WTC11 (cell line): ENCODE measurements around the gene NOP9. TPM values are rescaled to one million over a fixed set of nuclear protein-coding genes. Genes with fewer than 3 reads are reported as not detected.

ENCODE experiments used
- ATAC-seq: fragments of 200-7000 bp; cut with Tn5 transposase; 2 replicates; pipeline ENCODE4 v1.10.0; 2021; ENCODE audit warnings: mild to moderate bottlenecking, moderate library complexity
- CTCF ChIA-PET: fragments of 300-600 bp; sonication (Branson Sonifier 250); formaldehyde crosslinking; loops from one replicate; lab custom pipeline; 2021; ENCODE audit warnings: antibody characterized with exemption; lab: Charles Lee
- POLR2A ChIA-PET: fragments of 350-600 bp; sonication (Branson Sonifier 250); formaldehyde crosslinking; loops from one replicate; lab custom pipeline; 2021; ENCODE audit warnings: antibody characterized with exemption; lab: Charles Lee
- DNase-seq: peaks from one replicate; pipeline ENCODE4 v3.0.0; 2021; ENCODE audit warnings: low spot score
- H3K27ac Mint-ChIP-seq: 2 replicates; pipeline ENCODE4 v1.8.0; 2021; ENCODE audit warnings: mixed read lengths
- H3K27me3 Mint-ChIP-seq: 2 replicates; pipeline ENCODE4 v1.8.0; 2021; ENCODE audit warnings: low read depth, mild to moderate bottlenecking, moderate library complexity, mixed read lengths
- H3K36me3 Mint-ChIP-seq: 2 replicates; pipeline ENCODE4 v1.8.0; 2021; ENCODE audit warnings: mixed read lengths
- H3K4me1 Mint-ChIP-seq: 2 replicates; pipeline ENCODE4 v1.8.0; 2022; ENCODE audit warnings: mixed read lengths
- H3K4me3 Mint-ChIP-seq: 2 replicates; pipeline ENCODE4 v1.8.0; 2021; ENCODE audit warnings: mild to moderate bottlenecking, moderate library complexity, mixed read lengths
- H3K9me3 Mint-ChIP-seq: 2 replicates; pipeline ENCODE4 v1.8.0; 2021; ENCODE audit warnings: mixed read lengths
- ATF1 ChIP-seq: sonication (generic); formaldehyde crosslinking; IDR thresholded peaks from 2 replicates; pipeline ENCODE4 v1.8.1; 2023; ENCODE audit warnings: mild to moderate bottlenecking, moderate library complexity, missing genetic modification reagents
- CREB1 ChIP-seq: sonication (generic); formaldehyde crosslinking; IDR thresholded peaks from 2 replicates; pipeline ENCODE4 v1.8.0; 2023; ENCODE audit warnings: mild to moderate bottlenecking, missing genetic modification reagents
- FOXP1 ChIP-seq: sonication (generic); formaldehyde crosslinking; IDR thresholded peaks from 2 replicates; pipeline ENCODE4 v1.8.0; 2022; ENCODE audit warnings: missing genetic modification reagents, mild to moderate bottlenecking, moderate library complexity, borderline replicate concordance
- GRHL2 ChIP-seq: fragments of 250-450 bp; sonication (Bioruptor Pico); IDR thresholded peaks from 2 replicates; pipeline ENCODE4 v1.8.0; 2022; ENCODE audit warnings: mild to moderate bottlenecking, moderate library complexity; ENCODE audit not compliant: insufficient replicate concordance, severe bottlenecking
- JUN ChIP-seq: sonication (generic); formaldehyde crosslinking; IDR thresholded peaks from 2 replicates; pipeline ENCODE4 v1.8.0; 2023; ENCODE audit warnings: mild to moderate bottlenecking, missing genetic modification reagents
- NFE2L1 ChIP-seq: sonication (generic); formaldehyde crosslinking; IDR thresholded peaks from 2 replicates; pipeline ENCODE4 v1.8.1; 2023; ENCODE audit warnings: missing genetic modification reagents
- NR2C2 ChIP-seq: sonication (generic); formaldehyde crosslinking; IDR thresholded peaks from 2 replicates; pipeline ENCODE4 v1.8.0; 2022; ENCODE audit warnings: mild to moderate bottlenecking, missing genetic modification reagents
- OVOL2 ChIP-seq: fragments of 250-450 bp; sonication (Bioruptor Pico); IDR thresholded peaks from 2 replicates; pipeline ENCODE4 v1.9.0; 2021; ENCODE audit warnings: mild to moderate bottlenecking, borderline replicate concordance
- SMAD4 ChIP-seq: sonication (generic); formaldehyde crosslinking; IDR thresholded peaks from 2 replicates; pipeline ENCODE4 v1.8.0; 2022; ENCODE audit warnings: mild to moderate bottlenecking, missing genetic modification reagents
- SP1 ChIP-seq: sonication (generic); formaldehyde crosslinking; conservative IDR thresholded peaks from 2 replicates; pipeline ENCODE4 v1.8.1; 2022; ENCODE audit warnings: missing genetic modification reagents
- TCF7 ChIP-seq: sonication (generic); formaldehyde crosslinking; IDR thresholded peaks from 2 replicates; pipeline ENCODE4 v1.8.0; 2022; ENCODE audit warnings: mild to moderate bottlenecking, low read depth, missing genetic modification reagents, moderate library complexity
- ZNF416 ChIP-seq: fragments of 250-450 bp; sonication (Bioruptor Pico); IDR thresholded peaks from 2 replicates; pipeline ENCODE4 v1.9.0; 2021; ENCODE audit warnings: mild to moderate bottlenecking, inconsistent platforms
- ZNF671 ChIP-seq: fragments of 250-450 bp; sonication (Bioruptor Pico); IDR thresholded peaks from 2 replicates; pipeline ENCODE4 v1.8.0; 2021; ENCODE audit warnings: mild to moderate bottlenecking
- total RNA-seq: library from RNA; stranded (reverse); gene quantifications from 3 replicates; pipeline ENCODE4 v1.2.3, GENCODE V29; 2021
- TF ChIP-seq, protein P1 (sequence below): sonication (generic); formaldehyde crosslinking; IDR thresholded peaks from 2 replicates; pipeline ENCODE4 v1.8.1; 2022; ENCODE audit warnings: missing genetic modification reagents, borderline replicate concordance
- TF ChIP-seq, protein P2 (sequence below): fragments of 250-450 bp; sonication (Bioruptor Pico); IDR thresholded peaks from 2 replicates; pipeline ENCODE4 v1.8.0; 2021; ENCODE audit warnings: mild to moderate bottlenecking
- TF ChIP-seq, protein P3 (sequence below): sonication (generic); formaldehyde crosslinking; IDR thresholded peaks from 2 replicates; pipeline ENCODE4 v1.8.1; 2023; ENCODE audit warnings: mild to moderate bottlenecking, missing genetic modification reagents
- TF ChIP-seq, protein P4 (sequence below): fragments of 250-450 bp; sonication (Bioruptor Pico); IDR thresholded peaks from 2 replicates; pipeline ENCODE4 v1.9.0; 2021; ENCODE audit warnings: mild to moderate bottlenecking
- TF ChIP-seq, protein P5 (sequence below): sonication (generic); formaldehyde crosslinking; IDR thresholded peaks from 2 replicates; pipeline ENCODE4 v1.8.0; 2022; ENCODE audit warnings: missing genetic modification reagents
- TF ChIP-seq, protein P6 (sequence below): sonication (generic); formaldehyde crosslinking; IDR thresholded peaks from 2 replicates; pipeline ENCODE4 v1.8.0; 2023; ENCODE audit warnings: mild to moderate bottlenecking, missing genetic modification reagents

NOP9 gene
- total RNA-seq, 1 experiment from 2014 or later: 44.4 TPM

DNA sequence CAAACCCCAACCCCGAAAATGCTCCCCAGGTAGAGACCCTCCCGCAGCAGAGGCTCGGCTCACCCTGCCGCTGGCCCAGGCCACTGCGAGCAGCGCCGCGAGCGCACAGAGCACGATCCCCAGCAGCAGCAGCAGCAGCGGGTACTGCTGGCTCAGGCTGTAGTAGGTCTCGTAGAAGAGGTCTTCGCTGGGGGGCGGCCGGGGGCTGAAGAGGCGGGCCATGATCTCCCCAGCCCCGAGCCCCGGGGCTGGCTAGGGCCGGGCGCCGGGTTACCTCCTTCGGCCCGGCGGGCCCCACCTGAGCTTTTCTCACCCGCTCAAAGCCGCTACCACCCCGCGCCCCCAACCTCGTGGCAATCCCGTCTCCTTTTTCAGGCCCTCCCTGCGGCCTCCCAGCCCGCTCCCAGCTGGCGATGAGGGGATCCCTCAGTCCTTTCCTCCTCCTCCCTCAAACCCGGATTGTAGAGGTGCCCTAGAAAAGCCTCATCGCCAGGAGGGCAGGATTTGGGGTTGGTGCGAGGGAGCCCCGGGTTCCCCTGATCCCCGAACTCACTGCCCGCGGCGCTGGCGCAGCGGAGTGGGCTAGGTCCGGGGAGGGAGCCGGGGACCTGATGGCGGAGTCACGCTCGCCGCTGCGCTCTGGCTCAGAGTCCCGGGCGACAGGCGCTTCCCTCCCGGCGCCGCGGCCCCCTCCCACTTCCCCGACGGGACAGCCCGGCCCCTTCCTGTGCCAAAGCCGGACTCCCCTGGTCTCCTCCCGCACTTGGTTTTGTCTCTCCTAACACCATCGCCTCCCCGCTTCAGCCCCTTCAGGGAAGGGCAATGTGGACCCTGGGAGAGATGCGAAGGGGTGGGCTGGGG lies 35.0 kb downstream of the NOP9 start, which contains the start of gene ADCY4:
Gene ADCY4, minus strand, starts transcription at position 641 of the 861 bp plus-strand sequence. Its CDS starts 419 bp downstream, at position 222.
- CTCF ChIA-PET: interaction anchor here (0.6 to 17.1 kb wide), 18 partner anchors 7 to 107 kb away, joined by 3 to 518 read pairs (median 24); partner anchors contain the start of genes CBLN3, CIDEB, KHNYN and LTB4R
- peak; percentile 5; the same call in 1 of the 2 replicates for ATAC-seq

DNA sequence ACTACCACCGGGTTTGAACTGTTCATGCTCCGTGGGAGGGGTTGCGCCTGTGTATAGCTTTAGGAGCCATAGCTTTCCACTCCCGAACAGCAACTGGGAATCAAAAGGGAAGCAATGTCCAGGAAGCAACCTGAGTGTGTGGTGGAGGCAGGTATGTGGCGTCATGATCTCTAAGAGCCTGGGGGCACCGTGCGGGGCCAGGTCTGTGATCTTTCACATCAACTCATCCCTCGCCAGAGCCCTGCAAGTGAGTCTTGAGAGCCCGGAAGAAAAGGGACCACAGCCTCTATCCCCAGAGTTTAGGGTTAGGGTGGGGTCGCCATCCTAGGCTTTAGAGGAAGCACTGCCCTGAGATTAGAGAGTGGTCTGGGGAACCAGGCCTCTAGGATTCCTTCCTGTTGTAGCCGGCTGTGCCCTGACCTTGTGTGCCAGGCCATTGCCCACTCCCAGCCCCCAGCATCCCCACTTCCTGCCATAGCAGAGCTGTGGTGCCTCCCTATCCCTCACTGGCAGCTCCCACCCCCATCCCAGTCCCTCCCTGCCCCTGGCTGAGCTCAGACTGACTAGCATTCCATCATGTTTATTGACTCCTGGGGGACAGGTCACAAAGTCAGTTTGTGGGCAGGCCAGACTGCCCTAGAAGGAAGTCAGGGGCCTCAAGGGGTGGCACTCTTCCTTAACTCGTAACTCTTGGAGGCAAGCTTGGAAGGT lies 36.0 kb downstream of the NOP9 start:
- no peaks in the 10 kb centered on the region for H3K36me3 Mint-ChIP-seq
- DNase-seq: no peak
- peaks cover 100% of the 10 kb centered on the region for H3K27me3 Mint-ChIP-seq
- H3K4me1 Mint-ChIP-seq: peaks cover 27% of the 10 kb centered on the region
- ChIA-PET CTCF (interaction anchor here (0.6 to 17.1 kb wide), 7 partner anchors 12 to 101 kb away, joined by 3 to 518 read pairs (median 4); partner anchors contain the start of genes CBLN3, CIDEB, KHNYN and TINF2), POLR2A (no interaction called here)
- no peaks in the 10 kb centered on the region for H3K9me3 Mint-ChIP-seq
- peak overlapping the region; percentile 78 for H3K4me3 Mint-ChIP-seq
- H3K27ac Mint-ChIP-seq: no peak overlapping the region
- ATAC-seq: no peak
- no peak for TF ChIP-seq TCF7 (CRISPR knock-in tag)
- TF ChIP-seq, protein P1, sequence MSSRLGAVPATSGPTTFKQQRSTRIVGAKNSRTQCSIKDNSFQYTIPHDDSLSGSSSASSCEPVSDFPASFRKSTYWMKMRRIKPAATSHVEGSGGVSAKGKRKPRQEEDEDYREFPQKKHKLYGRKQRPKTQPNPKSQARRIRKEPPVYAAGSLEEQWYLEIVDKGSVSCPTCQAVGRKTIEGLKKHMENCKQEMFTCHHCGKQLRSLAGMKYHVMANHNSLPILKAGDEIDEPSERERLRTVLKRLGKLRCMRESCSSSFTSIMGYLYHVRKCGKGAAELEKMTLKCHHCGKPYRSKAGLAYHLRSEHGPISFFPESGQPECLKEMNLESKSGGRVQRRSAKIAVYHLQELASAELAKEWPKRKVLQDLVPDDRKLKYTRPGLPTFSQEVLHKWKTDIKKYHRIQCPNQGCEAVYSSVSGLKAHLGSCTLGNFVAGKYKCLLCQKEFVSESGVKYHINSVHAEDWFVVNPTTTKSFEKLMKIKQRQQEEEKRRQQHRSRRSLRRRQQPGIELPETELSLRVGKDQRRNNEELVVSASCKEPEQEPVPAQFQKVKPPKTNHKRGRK: no peak
- TF ChIP-seq SMAD4 (CRISPR knock-in tag): no peak
- TF ChIP-seq NR2C2 (CRISPR knock-in tag): no peak
- TF ChIP-seq OVOL2 (CRISPR knock-in tag): no peak
- no peak for TF ChIP-seq SP1 (CRISPR knock-in tag)
- TF ChIP-seq, protein P2, sequence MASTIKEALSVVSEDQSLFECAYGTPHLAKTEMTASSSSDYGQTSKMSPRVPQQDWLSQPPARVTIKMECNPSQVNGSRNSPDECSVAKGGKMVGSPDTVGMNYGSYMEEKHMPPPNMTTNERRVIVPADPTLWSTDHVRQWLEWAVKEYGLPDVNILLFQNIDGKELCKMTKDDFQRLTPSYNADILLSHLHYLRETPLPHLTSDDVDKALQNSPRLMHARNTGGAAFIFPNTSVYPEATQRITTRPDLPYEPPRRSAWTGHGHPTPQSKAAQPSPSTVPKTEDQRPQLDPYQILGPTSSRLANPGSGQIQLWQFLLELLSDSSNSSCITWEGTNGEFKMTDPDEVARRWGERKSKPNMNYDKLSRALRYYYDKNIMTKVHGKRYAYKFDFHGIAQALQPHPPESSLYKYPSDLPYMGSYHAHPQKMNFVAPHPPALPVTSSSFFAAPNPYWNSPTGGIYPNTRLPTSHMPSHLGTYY (CRISPR knock-in tag): no peak
- TF ChIP-seq ZNF671 (CRISPR knock-in tag): no peak
- no peak for TF ChIP-seq CREB1
- TF ChIP-seq, protein P3, sequence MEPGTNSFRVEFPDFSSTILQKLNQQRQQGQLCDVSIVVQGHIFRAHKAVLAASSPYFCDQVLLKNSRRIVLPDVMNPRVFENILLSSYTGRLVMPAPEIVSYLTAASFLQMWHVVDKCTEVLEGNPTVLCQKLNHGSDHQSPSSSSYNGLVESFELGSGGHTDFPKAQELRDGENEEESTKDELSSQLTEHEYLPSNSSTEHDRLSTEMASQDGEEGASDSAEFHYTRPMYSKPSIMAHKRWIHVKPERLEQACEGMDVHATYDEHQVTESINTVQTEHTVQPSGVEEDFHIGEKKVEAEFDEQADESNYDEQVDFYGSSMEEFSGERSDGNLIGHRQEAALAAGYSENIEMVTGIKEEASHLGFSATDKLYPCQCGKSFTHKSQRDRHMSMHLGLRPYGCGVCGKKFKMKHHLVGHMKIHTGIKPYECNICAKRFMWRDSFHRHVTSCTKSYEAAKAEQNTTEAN (CRISPR knock-in tag): no peak
- TF ChIP-seq, protein P4, sequence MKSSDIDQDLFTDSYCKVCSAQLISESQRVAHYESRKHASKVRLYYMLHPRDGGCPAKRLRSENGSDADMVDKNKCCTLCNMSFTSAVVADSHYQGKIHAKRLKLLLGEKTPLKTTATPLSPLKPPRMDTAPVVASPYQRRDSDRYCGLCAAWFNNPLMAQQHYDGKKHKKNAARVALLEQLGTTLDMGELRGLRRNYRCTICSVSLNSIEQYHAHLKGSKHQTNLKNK (CRISPR knock-in tag): no peak
- no peak for TF ChIP-seq NFE2L1 (CRISPR knock-in tag)
- TF ChIP-seq ZNF416 (CRISPR knock-in tag): no peak
- no peak for TF ChIP-seq ATF1
- no peak for TF ChIP-seq GRHL2 (CRISPR knock-in tag)

More for the DNA sequence above, 35.0 kb downstream of the NOP9 start, which contains the start of gene ADCY4:
- H3K36me3 Mint-ChIP-seq: no peaks in the 10 kb centered on the region
- H3K27ac Mint-ChIP-seq: no peak within 1 kb of the TSS
- peaks cover 24% of the 10 kb centered on the region for H3K4me1 Mint-ChIP-seq
- H3K4me3 Mint-ChIP-seq: peak within 1 kb of the TSS; percentile 78
- no peaks in the 10 kb centered on the region for H3K9me3 Mint-ChIP-seq
- POLR2A ChIA-PET: no interaction called here
- TF ChIP-seq JUN (CRISPR knock-in tag) (0 out of 2 replicates have a peak, but pooled peaks have one; percentile 14), FOXP1 (CRISPR knock-in tag) (0 out of 2 replicates have a peak, but pooled peaks have one; percentile 26)
- TF ChIP-seq, protein P5, sequence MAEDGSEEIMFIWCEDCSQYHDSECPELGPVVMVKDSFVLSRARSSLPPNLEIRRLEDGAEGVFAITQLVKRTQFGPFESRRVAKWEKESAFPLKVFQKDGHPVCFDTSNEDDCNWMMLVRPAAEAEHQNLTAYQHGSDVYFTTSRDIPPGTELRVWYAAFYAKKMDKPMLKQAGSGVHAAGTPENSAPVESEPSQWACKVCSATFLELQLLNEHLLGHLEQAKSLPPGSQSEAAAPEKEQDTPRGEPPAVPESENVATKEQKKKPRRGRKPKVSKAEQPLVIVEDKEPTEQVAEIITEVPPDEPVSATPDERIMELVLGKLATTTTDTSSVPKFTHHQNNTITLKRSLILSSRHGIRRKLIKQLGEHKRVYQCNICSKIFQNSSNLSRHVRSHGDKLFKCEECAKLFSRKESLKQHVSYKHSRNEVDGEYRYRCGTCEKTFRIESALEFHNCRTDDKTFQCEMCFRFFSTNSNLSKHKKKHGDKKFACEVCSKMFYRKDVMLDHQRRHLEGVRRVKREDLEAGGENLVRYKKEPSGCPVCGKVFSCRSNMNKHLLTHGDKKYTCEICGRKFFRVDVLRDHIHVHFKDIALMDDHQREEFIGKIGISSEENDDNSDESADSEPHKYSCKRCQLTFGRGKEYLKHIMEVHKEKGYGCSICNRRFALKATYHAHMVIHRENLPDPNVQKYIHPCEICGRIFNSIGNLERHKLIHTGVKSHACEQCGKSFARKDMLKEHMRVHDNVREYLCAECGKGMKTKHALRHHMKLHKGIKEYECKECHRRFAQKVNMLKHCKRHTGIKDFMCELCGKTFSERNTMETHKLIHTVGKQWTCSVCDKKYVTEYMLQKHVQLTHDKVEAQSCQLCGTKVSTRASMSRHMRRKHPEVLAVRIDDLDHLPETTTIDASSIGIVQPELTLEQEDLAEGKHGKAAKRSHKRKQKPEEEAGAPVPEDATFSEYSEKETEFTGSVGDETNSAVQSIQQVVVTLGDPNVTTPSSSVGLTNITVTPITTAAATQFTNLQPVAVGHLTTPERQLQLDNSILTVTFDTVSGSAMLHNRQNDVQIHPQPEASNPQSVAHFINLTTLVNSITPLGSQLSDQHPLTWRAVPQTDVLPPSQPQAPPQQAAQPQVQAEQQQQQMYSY: 0 out of 2 replicates have a peak, but pooled peaks have one; percentile 32
- TF ChIP-seq, protein P6, sequence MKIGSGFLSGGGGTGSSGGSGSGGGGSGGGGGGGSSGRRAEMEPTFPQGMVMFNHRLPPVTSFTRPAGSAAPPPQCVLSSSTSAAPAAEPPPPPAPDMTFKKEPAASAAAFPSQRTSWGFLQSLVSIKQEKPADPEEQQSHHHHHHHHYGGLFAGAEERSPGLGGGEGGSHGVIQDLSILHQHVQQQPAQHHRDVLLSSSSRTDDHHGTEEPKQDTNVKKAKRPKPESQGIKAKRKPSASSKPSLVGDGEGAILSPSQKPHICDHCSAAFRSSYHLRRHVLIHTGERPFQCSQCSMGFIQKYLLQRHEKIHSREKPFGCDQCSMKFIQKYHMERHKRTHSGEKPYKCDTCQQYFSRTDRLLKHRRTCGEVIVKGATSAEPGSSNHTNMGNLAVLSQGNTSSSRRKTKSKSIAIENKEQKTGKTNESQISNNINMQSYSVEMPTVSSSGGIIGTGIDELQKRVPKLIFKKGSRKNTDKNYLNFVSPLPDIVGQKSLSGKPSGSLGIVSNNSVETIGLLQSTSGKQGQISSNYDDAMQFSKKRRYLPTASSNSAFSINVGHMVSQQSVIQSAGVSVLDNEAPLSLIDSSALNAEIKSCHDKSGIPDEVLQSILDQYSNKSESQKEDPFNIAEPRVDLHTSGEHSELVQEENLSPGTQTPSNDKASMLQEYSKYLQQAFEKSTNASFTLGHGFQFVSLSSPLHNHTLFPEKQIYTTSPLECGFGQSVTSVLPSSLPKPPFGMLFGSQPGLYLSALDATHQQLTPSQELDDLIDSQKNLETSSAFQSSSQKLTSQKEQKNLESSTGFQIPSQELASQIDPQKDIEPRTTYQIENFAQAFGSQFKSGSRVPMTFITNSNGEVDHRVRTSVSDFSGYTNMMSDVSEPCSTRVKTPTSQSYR (CRISPR knock-in tag): no peak
- TF ChIP-seq, all 79 proteins: peak for 3
- DNase-seq: peak; percentile 41
- H3K27me3 Mint-ChIP-seq: peaks cover 100% of the 10 kb centered on the region
